Keratinocyte (primary cell): Measurements from ENCODE around the gene HRH3. TPM values are rescaled to one million over a fixed set of nuclear protein-coding genes. Genes with fewer than 3 reads are reported as not detected.

Experiments used
- DNase-seq: peaks from one replicate; pipeline ENCODE4 v3.0.0-alpha.2; 2011; ENCODE audit warnings: low read depth, missing footprints, low spot score
- FAIRE-seq: peaks from 2 replicates; lab custom pipeline; 2011; peaks lifted over from hg19 to GRCh38; lab: Jason Lieb, UNC
- H2AFZ ChIP-seq: 2 replicates; pipeline ENCODE4 v1.6.0; 2012; ENCODE audit warnings: low read length, control low read depth, inconsistent platforms; ENCODE audit not compliant: control insufficient read depth
- H3K27ac ChIP-seq: 2 replicates; pipeline ENCODE4 v1.5.1; 2011; ENCODE audit warnings: low read length; ENCODE audit not compliant: control insufficient read depth, insufficient read depth
- H3K27me3 ChIP-seq: 3 replicates; pipeline ENCODE4 v1.6.0; 2011; ENCODE audit warnings: low read length; ENCODE audit not compliant: control insufficient read depth, insufficient read depth; ENCODE audit errors: extremely low read depth
- H3K36me3 ChIP-seq, 2 experiments: 2 replicates in 1 of 2; 3 replicates in 1 of 2; pipeline ENCODE4 v1.5.1; 2011; ENCODE audit warnings: low read length in 2 of 2, mild to moderate bottlenecking in 1 of 2; ENCODE audit not compliant: control insufficient read depth in 2 of 2, insufficient read depth in 2 of 2; ENCODE audit errors: extremely low read depth in 1 of 2
- H3K4me1 ChIP-seq: 3 replicates; pipeline ENCODE4 v1.5.1; 2011; ENCODE audit warnings: low read length; ENCODE audit not compliant: control insufficient read depth, insufficient read depth; ENCODE audit errors: extremely low read depth
- H3K4me2 ChIP-seq: 3 replicates; pipeline ENCODE4 v1.6.0; 2011; ENCODE audit warnings: low read depth, low read length; ENCODE audit not compliant: control insufficient read depth, insufficient read depth; ENCODE audit errors: extremely low read depth
- H3K4me3 ChIP-seq, 3 experiments: fragments of 200-600 bp in 1 of 3; sonication (generic) in 1 of 3; 2 replicates in 2 of 3; 3 replicates in 1 of 3; pipeline ENCODE4 v1.5.1; 2011 to 2016; ENCODE audit warnings: low read length in 3 of 3, mild to moderate bottlenecking in 3 of 3, control low read depth in 2 of 3, inconsistent platforms in 1 of 3, low read depth in 1 of 3, mixed read lengths in 1 of 3, mixed run types in 1 of 3, moderate library complexity in 1 of 3; ENCODE audit not compliant: control insufficient read depth in 2 of 3, insufficient read depth in 2 of 3; ENCODE audit errors: extremely low read depth in 1 of 3
- H3K79me2 ChIP-seq: 2 replicates; pipeline ENCODE4 v1.6.0; 2012; ENCODE audit warnings: low read length; ENCODE audit not compliant: control insufficient read depth, insufficient read depth
- H3K9ac ChIP-seq: 3 replicates; pipeline ENCODE4 v1.6.0; 2011; ENCODE audit warnings: low read length; ENCODE audit not compliant: control insufficient read depth, insufficient read depth; ENCODE audit errors: extremely low read depth
- H3K9me1 ChIP-seq: 3 replicates; pipeline ENCODE4 v1.6.0; 2011; ENCODE audit warnings: low read length; ENCODE audit not compliant: control insufficient read depth, insufficient read depth; ENCODE audit errors: extremely low read depth
- H3K9me3 ChIP-seq: 2 replicates; pipeline ENCODE4 v1.5.1; 2012; ENCODE audit warnings: low read depth, low read length; ENCODE audit not compliant: control insufficient read depth
- H4K20me1 ChIP-seq: 3 replicates; pipeline ENCODE4 v1.6.0; 2011; ENCODE audit warnings: low read length; ENCODE audit not compliant: control insufficient read depth, insufficient read depth; ENCODE audit errors: extremely low read depth
- CTCF ChIP-seq, 3 experiments: IDR thresholded peaks in 1 of 3; conservative IDR thresholded peaks in 1 of 3; optimal IDR thresholded peaks in 1 of 3; 2 replicates in 2 of 3; 3 replicates in 1 of 3; pipeline versions ENCODE3 to v1.5.1; 2011; ENCODE audit warnings: low read length in 3 of 3, mild to moderate bottlenecking in 3 of 3, moderate library complexity in 2 of 3, control low read depth in 1 of 3, inconsistent platforms in 1 of 3; ENCODE audit not compliant: insufficient read depth in 2 of 3; ENCODE audit errors: extremely low read depth in 1 of 3
- EZH2 ChIP-seq: IDR thresholded peaks from one replicate; pipeline ENCODE4 v1.6.1; 2012; ENCODE audit warnings: inconsistent platforms, mild to moderate bottlenecking, low read length, moderate library complexity
- dilution Hi-C: fragments of 300-500 bp; cut with MboI; formaldehyde crosslinking; loops from one replicate; pipeline ENCODE4 v1.7.0; 2020; ENCODE audit warnings: low sequenced_read_pairs; ENCODE audit not compliant: extremely low pct_ligation_motif_present
- polyA plus RNA-seq, 5 experiments: library from polyadenylated mRNA; depleted of rRNA in 3 of 5; stranded (reverse) in 3 of 5; stranded (forward) in 1 of 5; unstranded in 1 of 5; fragments of >200 nt; gene quantifications; 1 replicate in 1 of 5; 2 replicates in 3 of 5; 3 replicates in 1 of 5; pipeline versions ENCODE4 v1.2.1 to v1.2.3, GENCODE V29; 2011 to 2012; ENCODE audit warnings: missing spikeins in 2 of 5, low read depth in 1 of 5, low replicate concordance in 1 of 5

HRH3 gene
- polyA plus RNA-seq, 1 donor (not counting 4 experiments of a cell fraction or from before 2014, with no cell fraction given) = not detected

- no peak overlapping the region for H3K9ac ChIP-seq
- no peak overlapping the region for H3K4me2 ChIP-seq
- TF ChIP-seq CTCF (optimal IDR thresholded peaks at IDR 0.05 in 1 of 3, IDR thresholded peaks at IDR 0.05 in 1 of 3, conservative IDR thresholded peaks at IDR 0.05 in 1 of 3; ENCODE audit: extremely low read depth in 1 of 3, insufficient read depth in 2 of 3, low read length in 3 of 3) (no peak), EZH2 (no peak)
- peaks cover 23% of the 10 kb centered on the region for H3K4me1 ChIP-seq
- H3K27ac ChIP-seq = no peak overlapping the region
- H3K9me3 ChIP-seq = no peaks in the 10 kb centered on the region
- dilution Hi-C loops = no loop called here
- no peaks in the 10 kb centered on the region for H3K27me3 ChIP-seq
- peaks cover 3 to 20% of the 10 kb centered on the region in 2 experiments for H3K36me3 ChIP-seq
- peaks cover 76% of the 10 kb centered on the region for H3K79me2 ChIP-seq
- peaks cover 9% of the 10 kb centered on the region for H3K9me1 ChIP-seq
- FAIRE-seq (no peak), DNase-seq (no peak)
- H2AFZ ChIP-seq = no peak overlapping the region
- no peak overlapping the region for H3K4me3 ChIP-seq
- H4K20me1 ChIP-seq = peaks cover 50% of the 10 kb centered on the region
Observed at GRCh38 chr20:62244644-62245108, 24.6 kb upstream of the HRH3 start.

GRCh38 chr20:62243906-62244515 lies 23.9 kb upstream of the HRH3 start:
- H4K20me1 ChIP-seq = peaks cover 50% of the 10 kb centered on the region
- no peak overlapping the region for H3K9ac ChIP-seq
- dilution Hi-C loops = no loop called here
- H3K27me3 ChIP-seq = no peaks in the 10 kb centered on the region
- peaks cover 3 to 20% of the 10 kb centered on the region in 2 experiments for H3K36me3 ChIP-seq
- peaks cover 82% of the 10 kb centered on the region for H3K79me2 ChIP-seq
- H3K27ac ChIP-seq = no peak overlapping the region
- H2AFZ ChIP-seq = no peak overlapping the region
- H3K9me3 ChIP-seq = no peaks in the 10 kb centered on the region
- no peak overlapping the region for H3K4me3 ChIP-seq
- no peak overlapping the region for H3K4me2 ChIP-seq
- H3K9me1 ChIP-seq = peaks cover 9% of the 10 kb centered on the region
- peaks cover 28% of the 10 kb centered on the region for H3K4me1 ChIP-seq
- no peak for FAIRE-seq
- TF ChIP-seq CTCF (optimal IDR thresholded peaks at IDR 0.05 in 1 of 3, IDR thresholded peaks at IDR 0.05 in 1 of 3, conservative IDR thresholded peaks at IDR 0.05 in 1 of 3; ENCODE audit: extremely low read depth in 1 of 3, insufficient read depth in 2 of 3, low read length in 3 of 3) (no peak), EZH2 (no peak)
- no peak for DNase-seq
